GM12864 (cell line): ENCODE data around the gene PLPPR5.

Experiments used
- DNase-seq: peaks from one replicate; pipeline ENCODE4 v3.0.0-alpha.2; 2011; ENCODE audit warnings: low read depth
- H3K4me3 ChIP-seq: 2 replicates; pipeline ENCODE4 v1.5.1; 2011; ENCODE audit warnings: mild to moderate bottlenecking, low read depth, low read length, control low read depth
- TF ChIP-seq, protein P1 (sequence below): IDR thresholded peaks from 2 replicates; pipeline ENCODE4 v1.5.1; 2011; ENCODE audit warnings: low read depth, mild to moderate bottlenecking, moderate library complexity, low read length, control low read depth, inconsistent platforms; ENCODE audit errors: missing control alignments

The PLPPR5 gene

DNA sequence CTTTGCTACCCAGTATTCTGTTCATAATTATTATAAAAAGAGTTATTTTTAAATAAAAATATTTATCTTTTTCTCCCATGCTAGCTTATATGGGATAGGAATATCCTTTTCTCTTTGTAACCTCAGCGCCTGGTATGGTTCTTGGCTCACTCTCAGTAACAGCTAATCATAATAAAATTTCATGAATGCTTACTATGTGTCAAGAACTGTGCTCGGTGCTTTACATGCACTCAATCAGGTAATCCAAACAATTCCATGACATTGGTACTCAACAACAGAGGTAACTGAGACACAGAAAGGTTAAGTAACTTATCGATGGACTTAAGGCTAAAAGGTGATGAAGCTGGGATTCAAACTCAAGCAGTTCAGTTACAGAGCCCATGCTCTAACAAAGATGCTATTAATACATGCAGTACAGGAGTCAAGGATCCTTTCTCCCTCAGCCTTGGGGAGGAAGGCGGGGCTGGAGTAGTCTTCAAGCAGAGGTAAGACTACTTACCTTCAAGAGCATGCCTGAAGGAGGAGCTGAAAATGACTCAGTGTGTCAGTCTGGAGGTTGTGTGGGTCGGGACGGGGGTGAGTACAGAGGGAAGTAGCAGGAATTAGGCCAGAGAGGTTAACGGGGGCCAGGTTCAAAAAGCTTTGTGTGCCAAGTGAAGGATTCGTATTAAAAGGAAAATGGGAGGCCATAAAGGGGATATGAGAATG lies 73.4 kb downstream of the PLPPR5 start:
- DNase-seq = no peak
- TF ChIP-seq, protein P1, sequence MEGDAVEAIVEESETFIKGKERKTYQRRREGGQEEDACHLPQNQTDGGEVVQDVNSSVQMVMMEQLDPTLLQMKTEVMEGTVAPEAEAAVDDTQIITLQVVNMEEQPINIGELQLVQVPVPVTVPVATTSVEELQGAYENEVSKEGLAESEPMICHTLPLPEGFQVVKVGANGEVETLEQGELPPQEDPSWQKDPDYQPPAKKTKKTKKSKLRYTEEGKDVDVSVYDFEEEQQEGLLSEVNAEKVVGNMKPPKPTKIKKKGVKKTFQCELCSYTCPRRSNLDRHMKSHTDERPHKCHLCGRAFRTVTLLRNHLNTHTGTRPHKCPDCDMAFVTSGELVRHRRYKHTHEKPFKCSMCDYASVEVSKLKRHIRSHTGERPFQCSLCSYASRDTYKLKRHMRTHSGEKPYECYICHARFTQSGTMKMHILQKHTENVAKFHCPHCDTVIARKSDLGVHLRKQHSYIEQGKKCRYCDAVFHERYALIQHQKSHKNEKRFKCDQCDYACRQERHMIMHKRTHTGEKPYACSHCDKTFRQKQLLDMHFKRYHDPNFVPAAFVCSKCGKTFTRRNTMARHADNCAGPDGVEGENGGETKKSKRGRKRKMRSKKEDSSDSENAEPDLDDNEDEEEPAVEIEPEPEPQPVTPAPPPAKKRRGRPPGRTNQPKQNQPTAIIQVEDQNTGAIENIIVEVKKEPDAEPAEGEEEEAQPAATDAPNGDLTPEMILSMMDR = no peak
- H3K4me3 ChIP-seq = no peak overlapping the region

DNA sequence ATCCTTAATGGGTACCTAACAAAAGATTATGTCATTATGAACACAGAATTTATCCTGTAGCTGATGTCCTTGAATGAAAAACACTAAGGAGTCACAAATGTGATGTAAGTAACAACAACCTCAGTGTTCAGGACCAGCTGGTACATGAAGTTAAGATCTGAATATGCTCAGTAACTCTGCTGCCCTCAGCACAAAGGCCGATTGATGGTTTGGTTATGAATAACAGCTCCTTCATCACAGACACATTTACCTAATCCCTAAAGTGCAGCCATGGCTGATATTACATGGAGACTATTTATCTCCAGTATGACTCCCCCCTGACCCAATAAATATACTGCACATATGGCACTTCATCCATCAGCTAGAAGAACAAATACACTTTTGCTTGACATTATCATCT lies 75.2 kb downstream of the PLPPR5 start:
- no peak for DNase-seq
- no peak overlapping the region for H3K4me3 ChIP-seq
- TF ChIP-seq, protein P1 = no peak

DNA sequence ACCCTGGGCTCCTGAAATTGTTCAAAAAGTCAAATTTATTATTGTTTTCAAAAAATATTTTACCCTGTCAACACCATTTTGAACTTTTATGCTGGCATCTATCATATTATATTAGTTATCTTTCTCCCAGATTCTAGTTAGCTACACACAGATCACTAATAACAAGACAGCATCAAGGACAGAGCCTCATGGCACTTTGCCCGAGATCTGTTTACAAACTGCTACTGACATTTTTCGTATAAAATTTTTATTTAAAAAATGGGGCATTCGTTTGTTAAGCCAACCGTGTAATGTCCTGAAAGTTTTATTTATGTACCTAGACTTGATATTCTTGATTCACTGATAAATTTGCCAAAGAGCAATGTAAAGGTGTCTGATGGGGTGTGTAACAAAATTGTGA lies 78.1 kb downstream of the PLPPR5 start:
- no peak for DNase-seq
- no peak overlapping the region for H3K4me3 ChIP-seq
- TF ChIP-seq, protein P1 = no peak

DNA sequence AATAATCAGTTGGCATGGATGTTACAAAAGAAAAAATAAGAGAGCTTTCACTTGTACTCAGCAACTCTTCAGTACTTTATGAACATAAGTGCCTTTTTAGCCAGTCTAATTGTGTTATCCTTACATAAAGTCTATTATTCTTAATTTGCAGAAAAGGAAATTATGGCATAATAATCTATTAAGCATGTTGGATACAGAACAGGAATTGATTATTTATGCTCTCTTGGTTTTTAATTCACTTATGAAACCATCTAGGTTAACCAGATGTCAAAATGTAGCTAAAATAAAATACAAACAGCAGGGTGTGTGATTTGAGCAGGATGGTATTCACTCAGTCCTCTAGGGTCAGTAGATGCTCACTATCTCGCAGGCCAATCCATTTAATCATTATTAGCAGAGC lies 79.7 kb downstream of the PLPPR5 start:
- DNase-seq = no peak
- TF ChIP-seq, protein P1 = no peak
- H3K4me3 ChIP-seq = no peak overlapping the region

DNA sequence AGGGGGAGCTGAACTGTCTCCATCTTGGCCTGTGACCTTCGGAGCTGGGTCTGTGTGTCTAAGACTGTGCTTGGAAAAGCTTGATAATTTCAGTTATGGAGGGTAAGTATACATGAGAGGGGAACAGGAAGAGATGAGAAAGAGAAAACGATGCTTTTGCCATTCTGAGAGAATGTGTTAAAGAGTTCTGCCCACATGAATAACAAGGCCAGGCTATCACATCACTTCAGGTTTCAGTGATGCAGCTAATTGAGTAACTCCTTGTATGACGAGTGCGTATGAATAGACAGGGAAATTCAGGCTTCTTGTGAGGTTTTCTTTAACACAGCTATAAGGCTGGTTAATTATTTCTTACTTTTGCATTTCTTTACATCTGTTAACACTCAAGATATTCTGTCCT lies 81.0 kb downstream of the PLPPR5 start:
- H3K4me3 ChIP-seq = no peak overlapping the region
- TF ChIP-seq, protein P1 = no peak
- no peak for DNase-seq

DNA sequence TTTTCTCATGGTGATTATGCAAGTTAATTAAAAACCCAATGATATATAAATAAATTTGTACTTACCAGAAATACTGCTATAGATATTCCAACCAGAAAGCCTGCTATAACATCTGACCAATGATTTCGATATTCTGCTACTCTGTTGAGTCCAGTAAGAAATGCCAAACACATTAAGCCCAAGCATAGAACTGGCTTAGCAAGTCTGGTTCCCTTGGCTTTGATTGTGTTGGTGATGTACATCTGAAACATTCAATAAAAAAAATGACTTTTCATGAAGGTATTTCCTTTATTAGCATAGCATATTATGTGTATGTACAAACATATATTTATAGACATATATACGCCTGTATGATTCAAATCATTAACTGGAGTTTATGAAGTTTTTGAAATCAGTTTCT lies 82.8 kb downstream of the PLPPR5 start:
- H3K4me3 ChIP-seq = no peak overlapping the region
- DNase-seq = no peak
- TF ChIP-seq, protein P1 = no peak

DNA sequence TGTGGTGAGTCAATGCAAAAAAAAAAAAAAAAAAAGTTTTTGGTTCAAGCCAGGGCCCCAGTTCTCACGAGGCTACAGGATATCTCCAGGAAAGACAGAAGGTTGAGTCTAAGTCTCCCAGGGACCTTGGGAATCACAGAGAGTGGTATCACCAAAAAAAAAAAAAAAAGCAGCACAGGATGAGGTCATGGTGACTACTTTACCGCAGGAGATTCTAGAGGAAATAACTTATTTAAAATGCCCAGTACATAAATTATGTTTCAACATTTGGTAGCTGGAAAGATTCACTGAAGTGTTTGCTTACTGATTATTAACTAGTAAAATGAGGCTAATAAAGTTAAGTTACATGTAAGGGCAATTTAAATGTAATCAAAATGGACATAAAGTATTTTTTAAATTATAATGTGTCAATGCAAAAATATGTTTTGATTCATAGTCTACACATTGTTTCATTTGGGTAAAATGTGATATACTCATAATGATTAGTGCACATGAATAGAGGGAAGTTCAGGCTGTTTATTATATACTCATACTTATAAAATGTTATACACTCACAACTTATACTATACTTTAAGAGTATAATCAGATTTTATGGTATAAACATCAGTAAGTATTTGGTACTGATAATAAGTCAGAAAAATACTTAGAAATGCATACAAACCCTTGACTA lies 84.1 kb downstream of the PLPPR5 start:
- TF ChIP-seq, protein P1 = no peak
- H3K4me3 ChIP-seq = no peak overlapping the region
- DNase-seq = no peak
